Kidney epithelial cell (primary cell): Measurements from ENCODE around the gene TJAP1. TPM values are rescaled to one million over a fixed set of nuclear protein-coding genes. Genes with fewer than 3 reads are reported as not detected.
"Not testable (repeated sequence)": the region's sequence is repeated elsewhere in the genome, so short reads cannot be mapped to it uniquely, and the experiment has no call there.

Experiments
- DNase-seq: peaks from one replicate; pipeline ENCODE4 v3.0.0-alpha.2; 2010; ENCODE audit warnings: low read depth
- H3K27me3 ChIP-seq: 2 replicates; pipeline ENCODE4 v1.6.0; 2011; ENCODE audit warnings: low read length; ENCODE audit not compliant: control insufficient read depth, insufficient read depth
- H3K36me3 ChIP-seq: 2 replicates; pipeline ENCODE4 v1.5.1; 2011; ENCODE audit warnings: low read length; ENCODE audit not compliant: control insufficient read depth, insufficient read depth
- H3K4me3 ChIP-seq: 2 replicates; pipeline ENCODE4 v1.5.1; 2011; ENCODE audit warnings: low read depth, mild to moderate bottlenecking, control low read depth, low read length
- CTCF ChIP-seq: IDR thresholded peaks from 2 replicates; pipeline ENCODE4 v1.5.1; 2011; ENCODE audit warnings: mild to moderate bottlenecking, moderate library complexity, low read length, control low read depth, inconsistent platforms; ENCODE audit not compliant: insufficient read depth, poor library complexity, severe bottlenecking
- total RNA-seq: library from RNA; depleted of rRNA; stranded (reverse); fragments of >200 nt; gene quantifications from 2 replicates; pipeline ENCODE4 v1.2.3, GENCODE V29; 2015

Gene TJAP1
- total RNA-seq, 1 donor from 2014 or later, result 31.7 TPM

- DNase-seq, result no peak
- H3K36me3 ChIP-seq, result no peaks in the 10 kb centered on the region
- no peak for TF ChIP-seq CTCF
- H3K27me3 ChIP-seq, result peaks cover 10% of the 10 kb centered on the region
- H3K4me3 ChIP-seq, result no peak overlapping the region
Observed at GRCh38 chr6:43461936-43462335, 15.4 kb upstream of the TJAP1 start.

- no peaks in the 10 kb centered on the region for H3K36me3 ChIP-seq
- no peak for DNase-seq
- peaks cover 10% of the 10 kb centered on the region for H3K27me3 ChIP-seq
- TF ChIP-seq CTCF, result no peak
- no peak overlapping the region for H3K4me3 ChIP-seq
Observed at GRCh38 chr6:43464337-43464736, 13.0 kb upstream of the TJAP1 start.

GRCh38 chr6:43465948-43466347 is 11.4 kb upstream of the TJAP1 start:
- no peak overlapping the region for H3K4me3 ChIP-seq
- DNase-seq, result no peak
- H3K36me3 ChIP-seq, result no peaks in the 10 kb centered on the region
- peaks cover 10% of the 10 kb centered on the region for H3K27me3 ChIP-seq
- no peak for TF ChIP-seq CTCF

GRCh38 chr6:43467265-43467664 is 10.1 kb upstream of the TJAP1 start:
- DNase-seq, H3K4me3 ChIP-seq: not testable (repeated sequence)

GRCh38 chr6:43467752-43468151 is 9.6 kb upstream of the TJAP1 start:
- Histone ChIP-seq H3K4me3 (no peak overlapping the region), H3K36me3 (no peaks in the 10 kb centered on the region), H3K27me3 (peaks cover 3% of the 10 kb centered on the region)
- no peak for DNase-seq
- no peak for TF ChIP-seq CTCF

More at GRCh38 chr6:43467265-43467664, 10.1 kb upstream of the TJAP1 start:
- H3K27me3 ChIP-seq, H3K36me3 ChIP-seq: not testable (repeated sequence)

- no peak for DNase-seq
- Histone ChIP-seq H3K27me3 (peaks cover 1% of the 10 kb centered on the region), H3K4me3 (no peak overlapping the region), H3K36me3 (no peaks in the 10 kb centered on the region)
- TF ChIP-seq CTCF, result no peak
Observed at GRCh38 chr6:43468240-43468639, 9.1 kb upstream of the TJAP1 start.
